Right lobe of liver (tissue), 6 donors: ENCODE measurements around the gene IGSF6. TPM values are rescaled to one million over a fixed set of nuclear protein-coding genes. Genes with fewer than 3 reads are reported as not detected.
"Not testable (repeated sequence)": the region's sequence is repeated elsewhere in the genome, so short reads cannot be mapped to it uniquely, and the experiment has no call there.

ENCODE experiments used
- ATAC-seq, 4 donors: fragments of 200-7000 bp; cut with Tn5 transposase; one replicate each; pipeline ENCODE4 v1.9.1; 2020; ENCODE audit warnings: mild to moderate bottlenecking in 4 of 4, moderate library complexity in 4 of 4
- DNase-seq, 3 donors: peaks; one replicate each; pipeline ENCODE4 v3.0.0-alpha.2; 2020
- H3K27ac ChIP-seq, 3 donors: fragments of 200-600 bp; one replicate each; pipeline ENCODE4 v1.8.0; 2022
- H3K27me3 ChIP-seq, 2 donors: fragments of 200-600 bp; one replicate each; pipeline ENCODE4 v1.8.0; 2022
- H3K36me3 ChIP-seq, 4 donors: fragments of 200-600 bp; sonication (generic) in 1 of 4; one replicate each; pipeline versions ENCODE4 v1.5.1 to v1.8.0; 2017 to 2022; ENCODE audit warnings: control low read depth in 1 of 4
- H3K4me1 ChIP-seq, 4 donors: fragments of 200-600 bp; sonication (generic) in 1 of 4; one replicate each; pipeline versions ENCODE4 v1.5.1 to v1.8.0; 2017 to 2022; ENCODE audit warnings: control low read depth in 1 of 4
- H3K4me3 ChIP-seq, 3 donors: fragments of 200-600 bp; one replicate each; pipeline ENCODE4 v1.8.0; 2022
- H3K9me3 ChIP-seq, 4 donors: fragments of 200-600 bp; sonication (generic) in 1 of 4; one replicate each; pipeline versions ENCODE4 v1.5.1 to v1.8.0; 2017 to 2022; ENCODE audit warnings: control low read depth in 1 of 4
- POLR2A ChIP-seq: fragments of 450-650 bp; IDR thresholded peaks from one replicate; pipeline ENCODE4 v1.6.1; 2017; ENCODE audit warnings: antibody characterized with exemption, mild to moderate bottlenecking
- WGBS: methylation state at CpG from one replicate; pipeline ENCODE4 v1.1.6; 2018; ENCODE audit warnings: low coverage, low lambda C conversion rate; ENCODE audit not compliant: insufficient coverage; ENCODE audit errors: missing lambda C conversion rate; 5-methylcytosine and 5-hydroxymethylcytosine counted together
- intact Hi-C, 2 donors: fragments of 100-400 bp; cut with DNase I; formaldehyde crosslinking; loops; one replicate each; pipeline versions ENCODE4 v1.11.2 to v1.14.1; 2022
- total RNA-seq, 6 experiments: library from RNA; depleted of rRNA in 2 of 6; stranded (reverse); fragments of >200 nt in 2 of 6; fragmentation: NEBNext Ultra II Directional in 3 of 6; extraction: Animal tissue kit (Norgen Biotek cat#: 25700) in 3 of 6; gene quantifications; one replicate each; pipeline versions ENCODE4 v1.1.0 to v1.2.4, GENCODE V29; 2016 to 2023
- TF ChIP-seq, protein P1 (sequence below), 4 donors: fragments of 200-600 bp in 3 of 4; fragments of 450-650 bp in 1 of 4; IDR thresholded peaks; one replicate each; pipeline versions ENCODE4 v1.5.1 to v1.8.0; 2016 to 2022; ENCODE audit warnings: antibody characterized with exemption in 4 of 4, mild to moderate bottlenecking in 2 of 4
- donor health status: DM: no; HTN: yes; CAD: no.
- donor health status: DM: no; HTN: no; CAD: no.
- donor health status: DM: no; HTN: no; CAD: no.
- donor health status: DM: no; HTN: yes; CAD: no.
- donor health status: DM: no; HTN: yes; CAD: no.

IGSF6 gene
- total RNA-seq, 6 experiments from 2014 or later = 1.9 to 20.5 (median 3.4) TPM

DNA sequence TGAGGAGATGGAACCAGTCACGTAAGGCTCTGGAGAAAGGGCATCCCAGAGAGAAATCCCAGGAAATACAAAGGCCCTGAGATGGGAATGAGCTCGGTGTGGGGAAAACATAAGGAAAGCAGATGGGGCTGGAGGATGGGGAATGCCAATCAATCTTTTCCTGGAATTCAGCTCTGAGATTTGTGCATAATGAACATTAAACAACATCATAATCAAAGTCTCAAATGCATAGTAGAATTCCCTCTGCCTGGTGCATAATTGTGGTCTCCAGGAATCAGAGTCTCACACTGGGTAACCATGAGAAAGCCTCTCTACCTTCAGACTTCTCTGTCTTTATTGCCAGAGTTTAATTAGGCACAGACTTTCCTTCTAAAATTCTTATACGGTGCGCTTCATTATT lies 42.2 kb upstream of the IGSF6 start:
- no peaks in the 10 kb centered on the region for H3K36me3 ChIP-seq
- WGBS = 79% methylated on average over 4 of the region's 4 CpGs
- H3K27ac ChIP-seq = no peak overlapping the region
- no peaks in the 10 kb centered on the region for H3K4me1 ChIP-seq
- H3K4me3 ChIP-seq = no peak overlapping the region
- H3K27me3 ChIP-seq = no peaks in the 10 kb centered on the region
- H3K9me3 ChIP-seq = no peaks in the 10 kb centered on the region
- DNase-seq = no peak
- TF ChIP-seq, protein P1, sequence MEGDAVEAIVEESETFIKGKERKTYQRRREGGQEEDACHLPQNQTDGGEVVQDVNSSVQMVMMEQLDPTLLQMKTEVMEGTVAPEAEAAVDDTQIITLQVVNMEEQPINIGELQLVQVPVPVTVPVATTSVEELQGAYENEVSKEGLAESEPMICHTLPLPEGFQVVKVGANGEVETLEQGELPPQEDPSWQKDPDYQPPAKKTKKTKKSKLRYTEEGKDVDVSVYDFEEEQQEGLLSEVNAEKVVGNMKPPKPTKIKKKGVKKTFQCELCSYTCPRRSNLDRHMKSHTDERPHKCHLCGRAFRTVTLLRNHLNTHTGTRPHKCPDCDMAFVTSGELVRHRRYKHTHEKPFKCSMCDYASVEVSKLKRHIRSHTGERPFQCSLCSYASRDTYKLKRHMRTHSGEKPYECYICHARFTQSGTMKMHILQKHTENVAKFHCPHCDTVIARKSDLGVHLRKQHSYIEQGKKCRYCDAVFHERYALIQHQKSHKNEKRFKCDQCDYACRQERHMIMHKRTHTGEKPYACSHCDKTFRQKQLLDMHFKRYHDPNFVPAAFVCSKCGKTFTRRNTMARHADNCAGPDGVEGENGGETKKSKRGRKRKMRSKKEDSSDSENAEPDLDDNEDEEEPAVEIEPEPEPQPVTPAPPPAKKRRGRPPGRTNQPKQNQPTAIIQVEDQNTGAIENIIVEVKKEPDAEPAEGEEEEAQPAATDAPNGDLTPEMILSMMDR (IDR thresholded peaks at IDR 0.05) = no peak
- no peak for TF ChIP-seq POLR2A
- intact Hi-C loops = no loop called here
- no peak for ATAC-seq

DNA sequence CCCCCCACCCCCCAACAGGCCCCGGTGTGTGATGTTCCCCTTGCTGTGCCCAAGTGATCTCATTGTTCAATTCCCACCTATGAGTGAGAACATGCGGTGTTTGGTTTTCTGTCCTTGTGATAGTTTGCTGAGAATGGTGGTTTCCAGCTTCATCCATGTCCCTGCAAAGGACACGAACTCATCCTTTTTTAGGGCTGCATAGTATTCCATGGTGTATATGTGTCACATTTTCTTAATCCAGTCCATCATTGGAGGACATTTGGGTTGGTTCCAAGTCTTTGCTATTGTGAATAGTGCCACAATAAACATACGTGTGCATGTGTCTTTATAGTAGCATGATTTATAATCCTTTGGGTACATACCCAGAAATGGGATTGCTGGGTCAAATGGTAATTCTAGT lies 38.6 kb upstream of the IGSF6 start:
- DNase-seq, H3K36me3 ChIP-seq, H3K4me3 ChIP-seq, H3K27ac ChIP-seq, ATAC-seq, H3K9me3 ChIP-seq, H3K27me3 ChIP-seq, intact Hi-C loops, H3K4me1 ChIP-seq: not testable (repeated sequence)
- 86% methylated on average over 3 of the region's 4 CpGs for WGBS

DNA sequence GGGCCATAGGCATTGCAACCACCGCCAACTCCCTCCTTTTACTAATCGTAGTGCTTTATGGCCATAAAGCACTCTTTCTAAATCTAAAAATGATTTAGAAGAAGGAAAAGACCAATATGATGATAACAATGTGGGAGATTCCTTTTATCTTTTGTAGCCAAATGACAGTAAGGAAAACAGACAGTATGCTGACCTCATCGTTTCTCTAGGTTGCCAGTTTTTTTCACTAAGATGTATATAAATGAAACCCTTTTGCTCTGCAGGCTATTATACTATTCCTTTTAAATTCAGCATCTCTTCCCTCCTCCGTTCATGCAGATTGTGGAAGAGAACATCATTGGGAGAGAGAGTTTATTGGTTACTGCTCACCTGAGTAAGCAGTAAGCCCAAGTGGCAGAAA lies 36.7 kb upstream of the IGSF6 start:
- no peak for ATAC-seq

DNA sequence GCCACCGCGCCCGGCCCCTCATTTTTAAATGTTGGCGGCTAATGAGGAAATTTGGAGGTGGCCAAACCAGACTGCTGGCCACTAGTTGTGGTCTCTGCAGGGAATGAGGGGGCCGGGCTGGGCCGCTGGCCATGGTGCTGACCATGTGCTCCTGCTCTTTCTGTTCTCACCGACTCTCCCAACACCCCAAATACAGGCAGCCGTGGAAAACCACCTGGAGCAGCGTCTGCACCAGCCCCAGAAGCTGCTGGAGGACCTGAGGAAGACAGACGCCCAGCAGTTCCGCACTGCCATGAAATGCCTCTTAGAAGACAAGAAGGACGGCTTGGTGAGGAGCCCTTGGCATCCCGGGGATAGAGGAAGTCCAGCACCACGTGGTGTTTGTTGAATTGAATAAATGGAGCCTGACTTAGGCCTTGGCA lies 32.6 kb upstream of the IGSF6 start:
- intact Hi-C loops = no loop called here
- no peaks in the 10 kb centered on the region for H3K36me3 ChIP-seq
- TF ChIP-seq, protein P1 (IDR thresholded peaks at IDR 0.05) = no peak
- no peak for TF ChIP-seq POLR2A
- no peaks in the 10 kb centered on the region for H3K4me1 ChIP-seq
- H3K4me3 ChIP-seq = no peak overlapping the region
- no peaks in the 10 kb centered on the region for H3K9me3 ChIP-seq
- ATAC-seq (no peak), DNase-seq (no peak)
- WGBS = 50% methylated on average over 4 of the region's 14 CpGs
- no peaks in the 10 kb centered on the region for H3K27me3 ChIP-seq
- H3K27ac ChIP-seq = no peak overlapping the region

More for the DNA sequence above, 36.7 kb upstream of the IGSF6 start:
- 49% methylated on average over 4 of the region's 4 CpGs for WGBS
- DNase-seq = no peak
- Histone ChIP-seq H3K9me3 (no peaks in the 10 kb centered on the region), H3K27me3 (no peaks in the 10 kb centered on the region), H3K36me3 (no peaks in the 10 kb centered on the region), H3K4me3 (no peak overlapping the region), H3K4me1 (no peaks in the 10 kb centered on the region), H3K27ac (no peak overlapping the region)
- intact Hi-C loops = no loop called here
- TF ChIP-seq, protein P1 (IDR thresholded peaks at IDR 0.05) = no peak
- TF ChIP-seq POLR2A = no peak

DNA sequence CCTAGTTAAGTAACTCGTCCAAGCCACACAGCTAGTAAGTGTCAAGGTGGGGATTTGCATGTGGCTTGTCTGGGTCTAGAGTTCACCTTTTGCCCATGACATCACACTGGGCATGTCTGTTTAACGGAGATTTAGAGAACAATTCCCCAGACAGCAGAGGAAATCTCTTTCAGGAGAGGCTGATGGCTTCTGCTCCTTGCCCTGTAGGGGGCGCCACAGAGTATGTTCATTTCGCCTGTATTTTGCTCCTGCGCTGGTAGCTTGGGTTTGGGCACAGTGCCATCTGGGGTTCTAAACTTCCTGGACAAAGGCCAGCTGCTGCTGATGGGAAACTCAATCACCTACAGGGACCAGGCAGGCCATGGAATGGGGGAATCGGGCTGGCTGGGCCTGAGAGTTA lies 31.8 kb upstream of the IGSF6 start:
- intact Hi-C loops = no loop called here
- TF ChIP-seq, protein P1 (IDR thresholded peaks at IDR 0.05) = peak; percentile 4 to 31 (median 18)
- no peak for TF ChIP-seq POLR2A
- Histone ChIP-seq H3K9me3 (no peaks in the 10 kb centered on the region), H3K36me3 (no peaks in the 10 kb centered on the region), H3K4me3 (no peak overlapping the region), H3K27ac (no peak overlapping the region), H3K27me3 (no peaks in the 10 kb centered on the region), H3K4me1 (no peaks in the 10 kb centered on the region)
- ATAC-seq (no peak), DNase-seq (peak in 1 of 3 donors; percentile 47)
- 13% methylated on average over 4 of the region's 6 CpGs for WGBS
